PC-3 (cell line): ENCODE measurements around the gene NINJ2.

Source experiments
- EZH2phosphoT487 ChIP-seq: fragments of 300-600 bp; sonication (generic); IDR thresholded peaks from 2 replicates; pipeline ENCODE4 v1.6.1; 2018; ENCODE audit warnings: mild to moderate bottlenecking, antibody characterized with exemption, low read length, borderline replicate concordance
- TF ChIP-seq, protein P1 (sequence below): fragments of 300-600 bp; sonication (generic); conservative IDR thresholded peaks from 2 replicates; pipeline ENCODE4 v1.5.1; 2017; ENCODE audit warnings: antibody characterized with exemption, low read depth, mild to moderate bottlenecking, low read length

DNA sequence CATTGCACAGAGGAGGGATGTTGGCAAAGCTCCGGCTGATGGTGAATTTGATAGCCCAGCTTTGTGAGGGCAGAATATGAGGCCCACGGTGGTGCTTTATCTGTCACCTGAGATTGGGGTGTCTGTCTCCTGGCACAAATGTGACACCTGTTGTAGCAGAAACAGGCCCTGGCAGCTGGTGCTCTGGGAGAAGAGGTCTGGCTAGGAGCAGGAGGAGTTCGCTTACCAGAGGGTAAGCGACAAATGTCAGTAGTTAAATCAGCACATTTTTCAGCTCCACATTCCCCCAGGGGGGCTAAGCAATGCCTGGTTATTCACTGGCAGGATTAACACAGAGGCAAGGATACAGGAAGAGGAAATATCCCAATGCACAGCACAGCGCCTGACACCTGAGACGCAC is 132.4 kb downstream of the NINJ2 start:
- TF ChIP-seq, protein P1, sequence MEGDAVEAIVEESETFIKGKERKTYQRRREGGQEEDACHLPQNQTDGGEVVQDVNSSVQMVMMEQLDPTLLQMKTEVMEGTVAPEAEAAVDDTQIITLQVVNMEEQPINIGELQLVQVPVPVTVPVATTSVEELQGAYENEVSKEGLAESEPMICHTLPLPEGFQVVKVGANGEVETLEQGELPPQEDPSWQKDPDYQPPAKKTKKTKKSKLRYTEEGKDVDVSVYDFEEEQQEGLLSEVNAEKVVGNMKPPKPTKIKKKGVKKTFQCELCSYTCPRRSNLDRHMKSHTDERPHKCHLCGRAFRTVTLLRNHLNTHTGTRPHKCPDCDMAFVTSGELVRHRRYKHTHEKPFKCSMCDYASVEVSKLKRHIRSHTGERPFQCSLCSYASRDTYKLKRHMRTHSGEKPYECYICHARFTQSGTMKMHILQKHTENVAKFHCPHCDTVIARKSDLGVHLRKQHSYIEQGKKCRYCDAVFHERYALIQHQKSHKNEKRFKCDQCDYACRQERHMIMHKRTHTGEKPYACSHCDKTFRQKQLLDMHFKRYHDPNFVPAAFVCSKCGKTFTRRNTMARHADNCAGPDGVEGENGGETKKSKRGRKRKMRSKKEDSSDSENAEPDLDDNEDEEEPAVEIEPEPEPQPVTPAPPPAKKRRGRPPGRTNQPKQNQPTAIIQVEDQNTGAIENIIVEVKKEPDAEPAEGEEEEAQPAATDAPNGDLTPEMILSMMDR, result no peak
- TF ChIP-seq EZH2phosphoT487, result no peak
